Endothelial cell of umbilical vein (primary cell): ENCODE results near the gene MOCS1. TPM values are rescaled to one million over a fixed set of nuclear protein-coding genes. Genes with fewer than 3 reads are reported as not detected.

Source experiments
- BruUV-seq: library from RNA; stranded (reverse); fragments of 400-500 nt; replicated peaks from 2 replicates; lab custom pipeline; 2021; lab: Mats Ljungman, UMichigan
- CTCF ChIA-PET: fragments of 300-600, 350-600 bp; sonication (Branson Sonifier 250); formaldehyde crosslinking; loops from one replicate; lab custom pipeline; 2021; ENCODE audit warnings: antibody characterized with exemption, inconsistent platforms; lab: Charles Lee
- POLR2A ChIA-PET: fragments of 300-600, 350-600 bp; sonication (Branson Sonifier 250); formaldehyde crosslinking; loops from one replicate; lab custom pipeline; 2021; ENCODE audit warnings: antibody characterized with exemption, inconsistent platforms; lab: Charles Lee
- DNase-seq: peaks from one replicate; pipeline ENCODE4 v3.0.0-alpha.2; 2011; ENCODE audit warnings: low read depth, low spot score
- FAIRE-seq: peaks from 2 replicates; lab custom pipeline; 2011; peaks lifted over from hg19 to GRCh38; lab: Jason Lieb, UNC
- H2AFZ ChIP-seq: 2 replicates; pipeline ENCODE4 v1.6.0; 2012; ENCODE audit warnings: low read depth, low read length, control low read depth, inconsistent platforms
- H3K27ac ChIP-seq: 2 replicates; pipeline ENCODE4 v1.5.1; 2011; ENCODE audit warnings: low read depth, mild to moderate bottlenecking, control low read depth, low read length, moderate library complexity; ENCODE audit not compliant: insufficient read depth
- H3K27me3 ChIP-seq, 2 experiments: 2 replicates each; pipeline versions ENCODE4 v1.6.0 to v1.6.1; 2011; ENCODE audit warnings: low read length in 2 of 2, mixed read lengths in 1 of 2; ENCODE audit not compliant: control insufficient read depth in 2 of 2, insufficient read depth in 2 of 2
- H3K36me3 ChIP-seq, 2 experiments: 2 replicates in 1 of 2; 3 replicates in 1 of 2; pipeline ENCODE4 v1.5.1; 2011; ENCODE audit warnings: low read length in 2 of 2, mild to moderate bottlenecking in 1 of 2, moderate library complexity in 1 of 2; ENCODE audit not compliant: control insufficient read depth in 2 of 2, insufficient read depth in 2 of 2; ENCODE audit errors: extremely low read depth in 1 of 2
- H3K4me1 ChIP-seq: 3 replicates; pipeline ENCODE4 v1.5.1; 2011; ENCODE audit warnings: mild to moderate bottlenecking, low read length; ENCODE audit not compliant: control insufficient read depth, insufficient read depth; ENCODE audit errors: extremely low read depth
- H3K4me2 ChIP-seq: 2 replicates; pipeline ENCODE4 v1.6.1; 2011; ENCODE audit warnings: low read length, control low read depth, mixed read lengths; ENCODE audit not compliant: insufficient read depth
- H3K4me3 ChIP-seq, 3 experiments: fragments of 200-600 bp in 1 of 3; sonication (generic), shearing (Covaris generic) in 1 of 3; replicated peaks in 1 of 3; 2 replicates each; pipeline ENCODE4 v1.5.1; 2011 to 2016; ENCODE audit warnings: control low read depth in 3 of 3, low read length in 3 of 3, mild to moderate bottlenecking in 2 of 3, inconsistent platforms in 1 of 3, low read depth in 1 of 3, moderate library complexity in 1 of 3; ENCODE audit not compliant: insufficient read depth in 1 of 3
- H3K79me2 ChIP-seq: 2 replicates; pipeline ENCODE4 v1.6.0; 2012; ENCODE audit warnings: low read length, inconsistent platforms; ENCODE audit not compliant: control insufficient read depth, insufficient read depth
- H3K9ac ChIP-seq: replicated peaks from 2 replicates; pipeline ENCODE3; 2011; ENCODE audit warnings: low read length, control low read depth; ENCODE audit not compliant: insufficient read depth; ENCODE audit errors: extremely low read depth
- H3K9me1 ChIP-seq: replicated peaks from 3 replicates; pipeline ENCODE4 v1.6.0; 2011; ENCODE audit warnings: mild to moderate bottlenecking, low read length; ENCODE audit not compliant: control insufficient read depth, insufficient read depth; ENCODE audit errors: extremely low read depth
- H3K9me3 ChIP-seq: replicated peaks from 2 replicates; pipeline ENCODE4 v1.5.1; 2012; ENCODE audit warnings: low read length, inconsistent platforms; ENCODE audit not compliant: control insufficient read depth, insufficient read depth
- H4K20me1 ChIP-seq: replicated peaks from 2 replicates; pipeline ENCODE3; 2011; ENCODE audit warnings: mild to moderate bottlenecking, low read length; ENCODE audit not compliant: control insufficient read depth, insufficient read depth; ENCODE audit errors: extremely low read depth
- CTCF ChIP-seq, 2 donors: IDR thresholded peaks; 1 replicate in 1 of 2; 2 replicates in 1 of 2; pipeline ENCODE4 v1.5.1; 2011; ENCODE audit warnings: low read length in 2 of 2, mild to moderate bottlenecking in 2 of 2, moderate library complexity in 2 of 2, control low read depth in 1 of 2, inconsistent platforms in 1 of 2, low read depth in 1 of 2; ENCODE audit not compliant: insufficient read depth in 1 of 2; ENCODE audit errors: extremely low read depth in 1 of 2
- EZH2 ChIP-seq: IDR thresholded peaks from 2 replicates; pipeline ENCODE4 v1.6.1; 2012; ENCODE audit warnings: borderline replicate concordance, low read depth, mild to moderate bottlenecking, moderate library complexity, low read length, inconsistent platforms; ENCODE audit not compliant: severe bottlenecking
- GATA2 ChIP-seq: IDR thresholded peaks from 2 replicates; pipeline ENCODE4 v1.7.0; 2011; ENCODE audit warnings: low read depth, mild to moderate bottlenecking, moderate library complexity, mixed read lengths, low read length; ENCODE audit not compliant: insufficient read length, insufficient read depth
- JUN ChIP-seq: IDR thresholded peaks from 2 replicates; pipeline ENCODE4 v1.6.1; 2011; ENCODE audit warnings: borderline replicate concordance, low read depth; ENCODE audit not compliant: insufficient read length, insufficient read depth
- MYC ChIP-seq: IDR thresholded peaks from one replicate; pipeline ENCODE4 v1.6.1; 2011; ENCODE audit warnings: mild to moderate bottlenecking, low read depth, low read length
- POLR2A ChIP-seq: IDR thresholded peaks from 2 replicates; pipeline ENCODE4 v1.6.1; 2012; ENCODE audit warnings: low read depth, mild to moderate bottlenecking, control low read depth, low read length
- POLR2AphosphoS5 ChIP-seq: IDR thresholded peaks from 2 replicates; pipeline ENCODE4 v1.6.1; 2012; ENCODE audit warnings: low read depth, mild to moderate bottlenecking, control low read depth, low read length, moderate library complexity; ENCODE audit not compliant: insufficient read depth
- dilution Hi-C: fragments of 300-500 bp; cut with MboI; formaldehyde crosslinking; loops from one replicate; pipeline ENCODE4 v1.15.0; 2019; ENCODE audit warnings: low sequenced_read_pairs; ENCODE audit not compliant: extremely low pct_ligation_motif_present
- intact Hi-C: fragments of 100-400 bp; cut with micrococcal nuclease; formaldehyde crosslinking; loops from one replicate; pipeline ENCODE4 v1.10.0; 2022
- polyA plus RNA-seq, 4 experiments: library from polyadenylated mRNA; depleted of rRNA in 3 of 4; stranded (reverse) in 3 of 4; unstranded in 1 of 4; fragments of >200 nt; gene quantifications; 2 replicates each; pipeline versions ENCODE4 v1.2.1 to v1.2.3, GENCODE V29; 2011 to 2012; ENCODE audit warnings: missing spikeins in 1 of 4
- total RNA-seq: library from RNA; stranded (reverse); gene quantifications from 2 replicates; pipeline ENCODE4 v1.2.3, GENCODE V29; 2021

MOCS1 gene
- total and polyA plus RNA-seq, 2 donors (not counting 3 experiments of a cell fraction or from before 2014, with no cell fraction given) = 8.3 to 12.8 TPM

GRCh38 chr6:39917981-39918380 is 16.3 kb downstream of the MOCS1 start:
- no peaks in the 10 kb centered on the region for H3K9me3 ChIP-seq
- no peak overlapping the region for H3K4me2 ChIP-seq
- no peaks in the 10 kb centered on the region for H4K20me1 ChIP-seq
- intact Hi-C loops (no loop called here), dilution Hi-C loops (no loop called here)
- TF ChIP-seq GATA2 = no peak
- TF ChIP-seq EZH2 = no peak
- no peak for TF ChIP-seq POLR2AphosphoS5
- no peaks in the 10 kb centered on the region for H3K27me3 ChIP-seq
- CTCF ChIA-PET = no interaction called here
- no peaks in the 10 kb centered on the region for H3K4me1 ChIP-seq
- BruUV-seq = no TSS peak
- no peak overlapping the region for H3K9ac ChIP-seq
- H3K27ac ChIP-seq = no peak overlapping the region
- no peaks in the 10 kb centered on the region for H3K9me1 ChIP-seq
- FAIRE-seq = no peak
- H3K79me2 ChIP-seq = no peaks in the 10 kb centered on the region
- no peak overlapping the region for H3K4me3 ChIP-seq
- no peak for DNase-seq
- H2AFZ ChIP-seq = no peak overlapping the region
- peaks cover 0 to 4% of the 10 kb centered on the region in 2 experiments for H3K36me3 ChIP-seq
- POLR2A ChIA-PET = no interaction called here

- no TSS peak for BruUV-seq
- Histone ChIP-seq H3K27ac (no peak overlapping the region), H3K4me1 (no peaks in the 10 kb centered on the region), H3K36me3 (peaks cover 0 to 6% of the 10 kb centered on the region in 2 experiments), H4K20me1 (no peaks in the 10 kb centered on the region), H3K9me3 (no peaks in the 10 kb centered on the region), H3K4me2 (no peak overlapping the region), H3K27me3 (no peaks in the 10 kb centered on the region), H3K79me2 (no peaks in the 10 kb centered on the region), H3K4me3 (no peak overlapping the region), H3K9ac (no peak overlapping the region), H3K9me1 (no peaks in the 10 kb centered on the region), H2AFZ (no peak overlapping the region)
- intact Hi-C loops (no loop called here), dilution Hi-C loops (no loop called here)
- CTCF ChIA-PET = no interaction called here
- POLR2A ChIA-PET = no interaction called here
- FAIRE-seq = no peak
- no peak for DNase-seq
- TF ChIP-seq MYC = no peak
- TF ChIP-seq EZH2 = no peak
- TF ChIP-seq POLR2A = no peak
- no peak for TF ChIP-seq JUN
- no peak for TF ChIP-seq CTCF (IDR thresholded peaks at IDR 0.05; ENCODE audit: extremely low read depth in 1 of 2, insufficient read depth in 1 of 2, low read depth in 1 of 2, low read length in 2 of 2)
- TF ChIP-seq GATA2 = no peak
- TF ChIP-seq POLR2AphosphoS5 = no peak
Measured at GRCh38 chr6:39917329-39917728, 16.9 kb downstream of the MOCS1 start.
